Psoas muscle (tissue), 8 donors: ENCODE measurements around the gene TBX4. TPM values are rescaled to one million over a fixed set of nuclear protein-coding genes. Genes with fewer than 3 reads are reported as not detected.
"Not testable (repeated sequence)": the region's sequence is repeated elsewhere in the genome, so short reads cannot be mapped to it uniquely, and the experiment has no call there.

Experiments used
- ATAC-seq, 4 donors: fragments of 200-7000 bp; cut with Tn5 transposase; one replicate each; pipeline ENCODE4 v1.9.1; 2020; ENCODE audit warnings: moderate library complexity in 3 of 4, mild to moderate bottlenecking in 2 of 4
- DNase-seq, 2 donors: peaks; one replicate each; pipeline ENCODE4 v3.0.0-alpha.2; 2020
- H3K27ac ChIP-seq: fragments of 200-600 bp; one replicate; pipeline ENCODE4 v1.8.0; 2022
- H3K27me3 ChIP-seq, 3 donors: fragments of 200-600 bp in 1 of 3; one replicate each; pipeline versions ENCODE4 v1.6.1 to v1.8.0; 2013 to 2022; ENCODE audit warnings: low read length in 2 of 3, mild to moderate bottlenecking in 2 of 3, moderate library complexity in 1 of 3; ENCODE audit not compliant: insufficient read depth in 3 of 3
- H3K36me3 ChIP-seq, 2 donors: fragments of 200-600 bp in 1 of 2; one replicate each; pipeline versions ENCODE4 v1.6.1 to v1.8.0; 2013 to 2022; ENCODE audit warnings: low read depth in 1 of 2, mild to moderate bottlenecking in 1 of 2, moderate library complexity in 1 of 2; ENCODE audit not compliant: insufficient read depth in 1 of 2
- H3K4me1 ChIP-seq: fragments of 200-600 bp; one replicate; pipeline ENCODE4 v1.8.0; 2022
- H3K4me3 ChIP-seq: fragments of 200-600 bp; one replicate; pipeline ENCODE4 v1.8.0; 2022; ENCODE audit warnings: mild to moderate bottlenecking
- H3K9me3 ChIP-seq: fragments of 200-600 bp; one replicate; pipeline ENCODE4 v1.8.0; 2022
- WGBS, 3 donors: extraction: QIAGEN DNeasy Blood & Tissue Kit; methylation state at CpG; one replicate each; pipeline versions ENCODE4 v1.1.6 to v1.1.7; 2013; 5-methylcytosine and 5-hydroxymethylcytosine counted together
- intact Hi-C, 2 donors: fragments of 100-400 bp; cut with DNase I; formaldehyde crosslinking; loops; one replicate each; pipeline versions ENCODE4 v1.11.0 to v1.14.2; 2022
- polyA plus RNA-seq, 3 donors: library from polyadenylated mRNA; stranded (reverse); fragments of 200-250 nt; gene quantifications; one replicate each; pipeline ENCODE4 v1.2.3, GENCODE V29; 2013
- total RNA-seq, 4 donors: library from RNA; stranded (reverse); fragmentation: NEBNext Ultra II Directional in 2 of 4; extraction: Animal tissue kit (Norgen Biotek cat#: 25700) in 2 of 4; gene quantifications; one replicate each; pipeline versions ENCODE4 v1.2.1 to v1.2.4, GENCODE V29; 2021 to 2023
- TF ChIP-seq, protein P1 (sequence below): fragments of 200-600 bp; IDR thresholded peaks from one replicate; pipeline ENCODE4 v1.8.0; 2022; ENCODE audit warnings: antibody characterized with exemption
- donor health status: healthy with polysubstance abuse.
- donor health status: DM: no; HTN: no; CAD: no; lungs with moderate emphysema.
- donor health status: Bipolar disorder and iron deficiency.
- donor health status: healthy.
- donor health status: DM: yes; HTN: yes; CAD: no.
- donor health status: DM: no; HTN: no; CAD: no.
- donor health status: DM: no; HTN: no; CAD: no.
- donor health status: DM: yes; HTN: yes; CAD: no.

The TBX4 gene
- total and polyA plus RNA-seq, 7 donors, result 0.22 TPM; not detected in 6

DNA sequence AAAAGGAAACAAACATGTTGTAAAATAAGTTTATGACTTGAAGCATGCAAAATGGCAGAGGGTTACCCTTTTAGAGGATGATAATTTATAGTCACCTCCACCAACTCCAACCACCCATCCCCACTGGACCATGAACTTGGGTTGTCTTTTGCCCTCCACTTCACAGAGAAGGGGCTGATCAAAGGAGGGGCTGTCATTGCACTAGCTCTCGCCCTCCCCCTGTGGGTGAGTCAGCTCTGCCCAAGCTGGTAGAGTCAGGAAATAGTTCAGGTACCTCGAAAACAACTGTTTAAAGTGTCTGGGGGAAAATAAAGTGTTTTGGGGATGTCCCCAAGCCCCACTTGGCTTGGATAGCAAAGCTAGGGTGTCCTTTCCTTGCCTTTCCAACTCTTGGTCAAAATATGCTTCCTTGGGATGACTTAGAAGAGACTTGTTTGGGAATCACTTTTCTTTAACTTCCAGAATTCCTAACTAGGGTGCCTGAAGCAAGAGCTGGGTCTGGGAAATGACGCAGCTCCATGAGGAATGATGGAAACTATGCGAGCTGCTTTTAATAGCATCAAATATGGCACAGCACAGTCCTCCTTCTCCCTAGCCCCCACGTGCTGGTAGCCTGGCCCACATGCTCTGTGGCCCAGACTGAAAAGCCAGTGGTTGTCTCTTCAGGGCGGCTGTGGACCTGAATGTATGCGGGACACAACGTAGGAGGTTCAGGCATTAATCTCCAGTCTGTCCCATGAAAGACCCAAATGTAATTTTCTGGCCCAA, 40.7 kb downstream of the TBX4 start:
- TF ChIP-seq, protein P1, sequence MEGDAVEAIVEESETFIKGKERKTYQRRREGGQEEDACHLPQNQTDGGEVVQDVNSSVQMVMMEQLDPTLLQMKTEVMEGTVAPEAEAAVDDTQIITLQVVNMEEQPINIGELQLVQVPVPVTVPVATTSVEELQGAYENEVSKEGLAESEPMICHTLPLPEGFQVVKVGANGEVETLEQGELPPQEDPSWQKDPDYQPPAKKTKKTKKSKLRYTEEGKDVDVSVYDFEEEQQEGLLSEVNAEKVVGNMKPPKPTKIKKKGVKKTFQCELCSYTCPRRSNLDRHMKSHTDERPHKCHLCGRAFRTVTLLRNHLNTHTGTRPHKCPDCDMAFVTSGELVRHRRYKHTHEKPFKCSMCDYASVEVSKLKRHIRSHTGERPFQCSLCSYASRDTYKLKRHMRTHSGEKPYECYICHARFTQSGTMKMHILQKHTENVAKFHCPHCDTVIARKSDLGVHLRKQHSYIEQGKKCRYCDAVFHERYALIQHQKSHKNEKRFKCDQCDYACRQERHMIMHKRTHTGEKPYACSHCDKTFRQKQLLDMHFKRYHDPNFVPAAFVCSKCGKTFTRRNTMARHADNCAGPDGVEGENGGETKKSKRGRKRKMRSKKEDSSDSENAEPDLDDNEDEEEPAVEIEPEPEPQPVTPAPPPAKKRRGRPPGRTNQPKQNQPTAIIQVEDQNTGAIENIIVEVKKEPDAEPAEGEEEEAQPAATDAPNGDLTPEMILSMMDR, result no peak
- DNase-seq, result no peak
- Histone ChIP-seq H3K27ac (no peak overlapping the region), H3K27me3 (peaks cover 0 to 13% (median 0%) of the 10 kb centered on the region in 3 donors), H3K4me3 (no peak overlapping the region), H3K36me3 (no peaks in the 10 kb centered on the region), H3K4me1 (no peaks in the 10 kb centered on the region), H3K9me3 (no peaks in the 10 kb centered on the region)
- intact Hi-C loops, result no loop called here
- no peak for ATAC-seq
- 68 to 76% (median 74%) methylated on average over 8 of the region's 8 CpGs for WGBS, 3 donors

- WGBS, 3 donors, result 95 to 98% (median 97%) methylated on average over 7 of the region's 7 CpGs
- DNase-seq, H3K27ac ChIP-seq, H3K9me3 ChIP-seq, intact Hi-C loops, ATAC-seq, H3K36me3 ChIP-seq, H3K4me1 ChIP-seq, H3K4me3 ChIP-seq: not testable (repeated sequence)
- peaks cover 0 to 13% (median 0%) of the 10 kb centered on the region in 3 donors for H3K27me3 ChIP-seq
These were observed 41.7 kb downstream of the TBX4 start for GRCh38 chr17:61493830-61494324.

- Histone ChIP-seq H3K27me3 (peaks cover 0 to 13% (median 0%) of the 10 kb centered on the region in 3 donors), H3K36me3 (no peaks in the 10 kb centered on the region), H3K9me3 (no peaks in the 10 kb centered on the region), H3K27ac (no peak overlapping the region), H3K4me1 (no peaks in the 10 kb centered on the region), H3K4me3 (no peak overlapping the region)
- intact Hi-C loops, result no loop called here
- TF ChIP-seq, protein P1, result no peak
- 80 to 86% (median 82%) methylated on average over 13 of the region's 13 CpGs for WGBS, 3 donors
- DNase-seq, result no peak
- ATAC-seq, result peak in 2 of 4 donors; percentile 34 to 50
These were observed 42.3 kb downstream of the TBX4 start for GRCh38 chr17:61494325-61495160.

- Histone ChIP-seq H3K4me1 (no peaks in the 10 kb centered on the region), H3K4me3 (peak overlapping the region; percentile 41), H3K9me3 (no peaks in the 10 kb centered on the region), H3K27me3 (peaks cover 0 to 13% (median 0%) of the 10 kb centered on the region in 3 donors), H3K36me3 (no peaks in the 10 kb centered on the region), H3K27ac (no peak overlapping the region)
- TF ChIP-seq, protein P1, result no peak
- intact Hi-C loops, result no loop called here
- ATAC-seq (peak in 1 of 4 donors; percentile 69), DNase-seq (no peak)
- WGBS, 3 donors, result 28 to 43% (median 29%) methylated on average over 23 of the region's 23 CpGs
These were observed 43.1 kb downstream of the TBX4 start for GRCh38 chr17:61495161-61495857.
